GM12892 (cell line): ENCODE measurements around the gene PDZRN4.
"Not testable (repeated sequence)": the region's sequence is repeated elsewhere in the genome, so short reads cannot be mapped to it uniquely, and the experiment has no call there.

Experiments
- DNase-seq: peaks from one replicate; pipeline ENCODE4 v3.0.0; 2011; ENCODE audit not compliant: insufficient read length
- FAIRE-seq: peaks from 2 replicates; lab custom pipeline; 2011; peaks lifted over from hg19 to GRCh38; lab: Jason Lieb, UNC
- POLR2A ChIP-seq: IDR thresholded peaks from 2 replicates; pipeline ENCODE4 v1.6.1; 2011; ENCODE audit warnings: low read depth, low read length, control low read depth
- POLR2AphosphoS5 ChIP-seq: IDR thresholded peaks from 2 replicates; pipeline ENCODE4 v1.6.1; 2011; ENCODE audit warnings: low read depth, low read length, control low read depth
- TAF1 ChIP-seq: IDR thresholded peaks from 2 replicates; pipeline ENCODE4 v1.6.1; 2011; ENCODE audit warnings: low read depth, mild to moderate bottlenecking, control low read depth, low read length, borderline replicate concordance

Gene PDZRN4

GRCh38 chr12:41612892-41613557 is 424.9 kb downstream of the PDZRN4 start:
- FAIRE-seq (no peak), DNase-seq (no peak)
- TF ChIP-seq POLR2AphosphoS5 (no peak), POLR2A (no peak), TAF1 (no peak)

- not testable (repeated sequence) for DNase-seq, FAIRE-seq
Measured at GRCh38 chr12:41615174-41615573, 427.1 kb downstream of the PDZRN4 start.

- DNase-seq (no peak), FAIRE-seq (no peak)
- TF ChIP-seq POLR2AphosphoS5, result no peak
- TF ChIP-seq TAF1, result no peak
- no peak for TF ChIP-seq POLR2A
Measured at GRCh38 chr12:41619705-41620104, 431.6 kb downstream of the PDZRN4 start.

- DNase-seq (no peak), FAIRE-seq (no peak)
- TF ChIP-seq POLR2A (no peak), POLR2AphosphoS5 (no peak), TAF1 (no peak)
Measured at GRCh38 chr12:41621291-41621690, 433.2 kb downstream of the PDZRN4 start.
